Kidney epithelial cell (primary cell): ENCODE measurements around the gene NECAB3. TPM values are rescaled to one million over a fixed set of nuclear protein-coding genes. Genes with fewer than 3 reads are reported as not detected.

Source experiments
- DNase-seq: peaks from one replicate; pipeline ENCODE4 v3.0.0-alpha.2; 2010; ENCODE audit warnings: low read depth
- H3K27me3 ChIP-seq: 2 replicates; pipeline ENCODE4 v1.6.0; 2011; ENCODE audit warnings: low read length; ENCODE audit not compliant: control insufficient read depth, insufficient read depth
- H3K36me3 ChIP-seq: 2 replicates; pipeline ENCODE4 v1.5.1; 2011; ENCODE audit warnings: low read length; ENCODE audit not compliant: control insufficient read depth, insufficient read depth
- H3K4me3 ChIP-seq: 2 replicates; pipeline ENCODE4 v1.5.1; 2011; ENCODE audit warnings: low read depth, mild to moderate bottlenecking, control low read depth, low read length
- total RNA-seq: library from RNA; depleted of rRNA; stranded (reverse); fragments of >200 nt; gene quantifications from 2 replicates; pipeline ENCODE4 v1.2.3, GENCODE V29; 2015
- TF ChIP-seq, protein P1 (sequence below): IDR thresholded peaks from 2 replicates; pipeline ENCODE4 v1.5.1; 2011; ENCODE audit warnings: mild to moderate bottlenecking, moderate library complexity, low read length, control low read depth, inconsistent platforms; ENCODE audit not compliant: insufficient read depth, poor library complexity, severe bottlenecking

The NECAB3 gene
- total RNA-seq, 1 donor from 2014 or later, result 17.5 TPM

DNA sequence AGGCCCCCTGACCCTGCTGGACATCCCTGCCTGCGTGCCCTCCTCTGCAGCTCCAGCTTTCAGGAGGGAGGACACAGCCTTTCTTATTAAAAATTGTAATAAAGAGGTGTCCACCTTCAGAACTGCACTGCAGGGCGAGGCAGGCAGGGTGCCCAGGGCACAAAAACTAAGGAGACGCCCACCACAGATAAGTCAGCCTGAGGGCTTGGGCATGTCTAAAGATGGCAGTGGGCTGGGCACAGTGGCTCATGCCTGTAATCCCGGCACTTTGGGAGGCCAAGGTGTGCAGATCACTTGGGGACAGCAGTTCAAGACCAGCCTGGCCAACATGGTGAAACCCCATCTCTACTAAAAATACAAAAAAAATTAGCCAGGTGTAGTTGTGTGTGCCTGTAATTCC, 19.1 kb downstream of the NECAB3 start:
- Histone ChIP-seq H3K27me3 (peaks cover 3% of the 10 kb centered on the region), H3K4me3 (no peak overlapping the region), H3K36me3 (no peaks in the 10 kb centered on the region)
- no peak for DNase-seq
- TF ChIP-seq, protein P1, sequence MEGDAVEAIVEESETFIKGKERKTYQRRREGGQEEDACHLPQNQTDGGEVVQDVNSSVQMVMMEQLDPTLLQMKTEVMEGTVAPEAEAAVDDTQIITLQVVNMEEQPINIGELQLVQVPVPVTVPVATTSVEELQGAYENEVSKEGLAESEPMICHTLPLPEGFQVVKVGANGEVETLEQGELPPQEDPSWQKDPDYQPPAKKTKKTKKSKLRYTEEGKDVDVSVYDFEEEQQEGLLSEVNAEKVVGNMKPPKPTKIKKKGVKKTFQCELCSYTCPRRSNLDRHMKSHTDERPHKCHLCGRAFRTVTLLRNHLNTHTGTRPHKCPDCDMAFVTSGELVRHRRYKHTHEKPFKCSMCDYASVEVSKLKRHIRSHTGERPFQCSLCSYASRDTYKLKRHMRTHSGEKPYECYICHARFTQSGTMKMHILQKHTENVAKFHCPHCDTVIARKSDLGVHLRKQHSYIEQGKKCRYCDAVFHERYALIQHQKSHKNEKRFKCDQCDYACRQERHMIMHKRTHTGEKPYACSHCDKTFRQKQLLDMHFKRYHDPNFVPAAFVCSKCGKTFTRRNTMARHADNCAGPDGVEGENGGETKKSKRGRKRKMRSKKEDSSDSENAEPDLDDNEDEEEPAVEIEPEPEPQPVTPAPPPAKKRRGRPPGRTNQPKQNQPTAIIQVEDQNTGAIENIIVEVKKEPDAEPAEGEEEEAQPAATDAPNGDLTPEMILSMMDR, result no peak

DNA sequence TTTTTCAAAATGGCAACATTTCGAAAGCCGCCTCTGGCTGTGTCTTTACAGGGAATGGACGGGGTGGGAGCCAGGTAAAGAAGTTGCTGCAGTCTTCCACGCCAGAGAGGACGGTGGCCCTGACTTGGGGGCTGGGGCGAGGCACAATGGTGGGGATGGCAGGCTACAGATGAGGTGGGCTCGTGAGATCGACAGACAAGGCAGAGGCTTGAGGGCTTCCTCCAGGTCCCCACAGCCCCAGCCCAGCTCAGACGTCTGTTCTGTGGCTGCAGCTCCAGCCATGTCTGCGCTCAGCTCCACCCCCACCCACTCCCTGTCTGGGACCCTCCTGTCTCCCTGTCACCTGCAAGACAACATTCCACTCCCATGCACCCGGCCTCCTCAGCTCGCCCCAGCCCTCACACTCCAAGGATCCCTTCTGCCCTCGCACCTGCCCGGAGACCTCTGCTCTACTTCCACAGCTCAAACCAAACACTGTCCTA, 19.5 kb downstream of the NECAB3 start:
- H3K27me3 ChIP-seq, result peaks cover 3% of the 10 kb centered on the region
- TF ChIP-seq, protein P1, result no peak
- no peak for DNase-seq
- H3K36me3 ChIP-seq, result no peaks in the 10 kb centered on the region
- no peak overlapping the region for H3K4me3 ChIP-seq

DNA sequence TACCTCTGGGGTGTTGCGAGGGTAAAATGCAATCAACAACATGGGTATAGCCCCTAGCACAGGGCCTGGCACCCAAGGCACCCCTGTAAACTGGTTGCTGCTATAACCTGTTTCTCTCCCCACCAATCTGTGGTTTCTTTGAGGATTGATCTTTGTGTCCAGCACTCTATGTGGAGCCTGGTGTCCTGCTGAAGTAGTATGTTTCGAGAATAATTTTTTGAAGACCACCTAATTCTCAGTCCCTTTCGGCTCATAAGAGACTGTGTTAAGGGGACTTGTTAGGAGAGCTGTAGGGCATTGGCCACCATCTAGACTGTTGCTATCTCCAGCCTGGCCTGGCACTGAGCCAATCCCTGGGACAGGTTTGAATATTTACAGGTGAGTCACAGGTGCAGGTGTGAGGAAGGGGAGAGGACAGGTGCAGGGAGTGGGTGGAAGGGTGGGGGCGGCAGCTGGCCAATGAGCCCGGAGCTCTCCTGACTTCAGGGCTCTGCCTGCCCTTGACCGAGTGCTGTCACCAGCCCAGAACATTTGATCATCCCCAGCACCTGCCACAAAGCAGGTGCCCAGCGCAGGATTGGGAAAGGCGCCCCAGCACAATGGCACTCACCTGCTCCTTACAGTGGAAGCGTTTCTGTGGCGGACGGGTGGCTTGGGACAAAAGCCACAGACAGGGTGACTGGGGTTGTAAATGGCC, 20.2 kb downstream of the NECAB3 start:
- TF ChIP-seq, protein P1, result no peak

DNA sequence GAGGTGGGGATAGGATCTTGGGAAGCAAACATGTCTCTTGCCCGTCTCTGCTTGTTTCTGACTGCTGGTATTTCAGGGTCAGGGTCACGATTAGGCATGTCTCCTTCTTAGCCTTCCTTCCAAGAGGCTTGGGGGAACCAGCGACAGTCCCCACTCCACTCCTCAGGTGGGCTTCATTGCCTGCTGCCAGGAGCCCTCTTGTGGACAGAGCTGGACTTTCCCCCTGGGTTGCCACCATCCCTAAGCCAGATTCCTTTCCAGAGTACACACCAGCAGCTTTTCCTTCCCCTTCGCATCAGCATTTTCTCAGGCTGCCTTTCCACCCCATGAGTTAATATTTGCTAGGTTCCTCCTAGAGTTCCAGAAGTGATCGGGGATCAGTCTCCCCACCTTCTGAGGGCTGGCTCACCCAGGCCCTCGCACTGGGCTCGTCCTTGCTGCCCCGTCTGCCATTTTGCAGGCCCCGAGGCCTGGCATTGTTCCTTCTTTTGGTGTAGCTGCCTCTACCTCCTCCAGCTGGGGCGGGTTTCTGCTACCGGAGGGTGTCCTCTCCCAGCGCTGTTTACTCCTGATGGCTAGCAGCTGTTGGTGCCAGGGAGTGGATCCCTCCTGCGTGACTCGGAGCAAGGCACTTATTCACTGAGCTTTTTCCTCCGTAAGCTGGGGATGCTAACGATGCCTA, 20.9 kb downstream of the NECAB3 start:
- Histone ChIP-seq H3K36me3 (no peaks in the 10 kb centered on the region), H3K4me3 (no peak overlapping the region), H3K27me3 (peaks cover 3% of the 10 kb centered on the region)
- DNase-seq, result no peak
- TF ChIP-seq, protein P1, result peak; percentile 94

More for the DNA sequence above, 20.2 kb downstream of the NECAB3 start:
- H3K36me3 ChIP-seq, result no peaks in the 10 kb centered on the region
- no peak for DNase-seq
- H3K4me3 ChIP-seq, result no peak overlapping the region
- peaks cover 3% of the 10 kb centered on the region for H3K27me3 ChIP-seq

DNA sequence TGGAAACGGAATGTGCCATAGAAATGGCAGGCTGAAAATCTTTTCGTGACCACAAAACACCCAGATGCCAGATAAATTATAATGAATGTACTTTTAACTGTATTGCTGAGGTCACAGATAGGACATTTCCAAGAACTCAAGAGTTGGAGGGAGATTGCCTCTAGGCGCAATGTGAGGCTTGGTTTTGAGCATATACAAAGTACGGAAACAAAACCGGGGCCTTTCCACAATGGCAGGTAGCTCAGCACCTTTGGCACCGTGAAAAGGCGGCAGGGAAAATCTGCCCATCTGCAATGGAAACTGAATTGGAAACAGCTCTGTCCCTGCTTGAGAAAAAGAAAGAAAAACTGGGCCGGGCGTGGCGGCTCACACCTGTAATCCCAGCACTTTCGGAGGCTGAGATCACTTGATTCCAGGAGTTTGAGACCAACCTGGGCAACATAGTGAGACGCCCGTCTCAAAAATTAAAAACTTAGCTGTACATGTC, 22.6 kb downstream of the NECAB3 start:
- TF ChIP-seq, protein P1, result no peak
- Histone ChIP-seq H3K36me3 (no peaks in the 10 kb centered on the region), H3K27me3 (peaks cover 3% of the 10 kb centered on the region), H3K4me3 (no peak overlapping the region)
- DNase-seq, result no peak
